DOHH2 (cell line): ENCODE results near the gene ST3GAL5.

Source experiments
- H3F3A ChIP-seq: fragments of 200-600 bp; sonication (generic), shearing (Covaris generic); 2 replicates; pipeline ENCODE4 v1.6.0; 2016; ENCODE audit warnings: antibody characterized with exemption, mild to moderate bottlenecking; ENCODE audit not compliant: control insufficient read depth, insufficient read depth
- H3K27ac ChIP-seq: fragments of 200-600 bp; sonication (generic); 2 replicates; pipeline ENCODE4 v1.5.1; 2014; ENCODE audit warnings: low read depth, mild to moderate bottlenecking, low read length, moderate library complexity
- H3K27me3 ChIP-seq: fragments of 200-600 bp; sonication (generic); 2 replicates; pipeline ENCODE4 v1.6.1; 2014; ENCODE audit warnings: mild to moderate bottlenecking, low read length, mixed read lengths; ENCODE audit not compliant: control insufficient read depth
- H3K36me3 ChIP-seq: fragments of 200-600 bp; sonication (generic); 2 replicates; pipeline ENCODE4 v1.6.1; 2014; ENCODE audit warnings: mild to moderate bottlenecking, low read length, moderate library complexity, mixed read lengths; ENCODE audit not compliant: control insufficient read depth
- H3K4me1 ChIP-seq: fragments of 200-600 bp; sonication (generic); 2 replicates; pipeline ENCODE4 v1.6.1; 2014; ENCODE audit warnings: mild to moderate bottlenecking, low read length, mixed read lengths; ENCODE audit not compliant: control insufficient read depth
- H3K4me2 ChIP-seq: fragments of 200-600 bp; sonication (generic); 2 replicates; pipeline ENCODE4 v1.6.0; 2014; ENCODE audit warnings: mild to moderate bottlenecking, low read length, moderate library complexity
- H3K4me3 ChIP-seq: fragments of 200-600 bp; sonication (generic); 2 replicates; pipeline ENCODE4 v1.5.1; 2014; ENCODE audit warnings: mild to moderate bottlenecking, low read length, mixed read lengths
- H3K79me2 ChIP-seq: fragments of 200-600 bp; sonication (generic); 2 replicates; pipeline ENCODE4 v1.6.1; 2014; ENCODE audit warnings: mild to moderate bottlenecking, low read length, mixed read lengths; ENCODE audit not compliant: control insufficient read depth
- H3K9me2 ChIP-seq: fragments of 200-600 bp; sonication (generic); replicated peaks from 2 replicates; pipeline ENCODE4 v1.6.1; 2014; ENCODE audit warnings: mild to moderate bottlenecking, low read length, mixed read lengths; ENCODE audit not compliant: control insufficient read depth
- H3K9me3 ChIP-seq: fragments of 200-600 bp; sonication (generic); 2 replicates; pipeline ENCODE4 v1.6.1; 2014; ENCODE audit warnings: antibody characterized with exemption, low read length, mixed read lengths; ENCODE audit not compliant: control insufficient read depth, insufficient read depth
- H4K20me1 ChIP-seq: fragments of 200-600 bp; sonication (generic); 2 replicates; pipeline ENCODE4 v1.6.0; 2014; ENCODE audit warnings: low read depth, mild to moderate bottlenecking, antibody characterized with exemption, low read length, moderate library complexity; ENCODE audit not compliant: control insufficient read depth, insufficient read depth
- EZH2phosphoT487 ChIP-seq: fragments of 200-600 bp; sonication (generic); IDR thresholded peaks from 2 replicates; pipeline ENCODE4 v1.6.1; 2017; ENCODE audit warnings: borderline replicate concordance, mild to moderate bottlenecking, antibody characterized with exemption, low read length, moderate library complexity, mixed read lengths
- TF ChIP-seq, protein P1 (sequence below): fragments of 200-600 bp; sonication (generic); IDR thresholded peaks from one replicate; pipeline ENCODE4 v1.5.1; 2014; ENCODE audit warnings: antibody characterized with exemption, mild to moderate bottlenecking, low read depth, low read length; ENCODE audit not compliant: poor library complexity, severe bottlenecking

ST3GAL5 gene

DNA sequence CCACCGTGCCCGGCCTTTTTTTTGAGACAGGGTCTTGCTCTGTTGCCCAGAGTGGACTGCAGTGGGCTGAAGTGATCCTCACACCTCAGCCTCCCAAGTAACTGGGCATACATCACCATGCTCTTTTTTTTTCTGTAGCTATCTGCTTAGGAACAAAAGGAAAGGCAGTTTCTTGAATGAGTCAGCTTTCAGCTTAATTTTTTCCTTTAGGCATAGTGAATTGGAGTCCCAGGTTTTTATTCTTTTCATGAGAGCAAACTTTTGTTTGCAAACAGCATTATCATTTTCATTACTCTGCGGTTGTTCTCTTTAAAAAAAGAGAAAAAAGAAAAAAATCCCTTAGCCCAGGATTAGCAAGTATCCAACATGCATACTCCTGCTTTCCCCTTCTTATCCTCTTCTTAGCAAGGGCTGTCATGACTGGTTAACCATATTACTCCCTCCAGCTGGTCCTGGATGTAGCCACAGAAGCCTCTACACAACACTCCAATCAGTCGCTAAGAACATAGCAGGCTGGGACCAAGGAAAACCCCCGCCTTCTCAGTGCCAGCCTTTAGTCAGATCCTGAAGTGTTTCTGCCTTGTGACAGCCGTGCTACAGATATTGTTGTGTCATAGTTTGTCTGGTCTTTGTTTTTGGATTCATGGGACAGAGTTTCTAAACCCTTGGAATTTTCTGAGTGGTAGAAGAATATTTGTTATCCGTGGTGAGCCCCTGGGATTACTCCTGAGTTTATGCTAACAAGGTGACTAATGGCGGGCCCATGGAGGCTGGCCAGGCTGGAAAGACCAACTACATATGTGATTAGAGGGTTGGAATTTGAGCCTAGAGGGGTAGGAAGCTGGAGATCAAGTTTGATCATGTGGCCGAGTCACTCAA lies 23.3 kb upstream of the ST3GAL5 start:
- no peak for TF ChIP-seq EZH2phosphoT487
- TF ChIP-seq, protein P1, sequence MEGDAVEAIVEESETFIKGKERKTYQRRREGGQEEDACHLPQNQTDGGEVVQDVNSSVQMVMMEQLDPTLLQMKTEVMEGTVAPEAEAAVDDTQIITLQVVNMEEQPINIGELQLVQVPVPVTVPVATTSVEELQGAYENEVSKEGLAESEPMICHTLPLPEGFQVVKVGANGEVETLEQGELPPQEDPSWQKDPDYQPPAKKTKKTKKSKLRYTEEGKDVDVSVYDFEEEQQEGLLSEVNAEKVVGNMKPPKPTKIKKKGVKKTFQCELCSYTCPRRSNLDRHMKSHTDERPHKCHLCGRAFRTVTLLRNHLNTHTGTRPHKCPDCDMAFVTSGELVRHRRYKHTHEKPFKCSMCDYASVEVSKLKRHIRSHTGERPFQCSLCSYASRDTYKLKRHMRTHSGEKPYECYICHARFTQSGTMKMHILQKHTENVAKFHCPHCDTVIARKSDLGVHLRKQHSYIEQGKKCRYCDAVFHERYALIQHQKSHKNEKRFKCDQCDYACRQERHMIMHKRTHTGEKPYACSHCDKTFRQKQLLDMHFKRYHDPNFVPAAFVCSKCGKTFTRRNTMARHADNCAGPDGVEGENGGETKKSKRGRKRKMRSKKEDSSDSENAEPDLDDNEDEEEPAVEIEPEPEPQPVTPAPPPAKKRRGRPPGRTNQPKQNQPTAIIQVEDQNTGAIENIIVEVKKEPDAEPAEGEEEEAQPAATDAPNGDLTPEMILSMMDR, result no peak
- no peak overlapping the region for H3K4me3 ChIP-seq
- H4K20me1 ChIP-seq, result no peaks in the 10 kb centered on the region
- no peaks in the 10 kb centered on the region for H3K36me3 ChIP-seq
- H3K4me1 ChIP-seq, result no peaks in the 10 kb centered on the region
- H3K79me2 ChIP-seq, result no peaks in the 10 kb centered on the region
- no peaks in the 10 kb centered on the region for H3K9me2 ChIP-seq
- H3K27ac ChIP-seq, result no peak overlapping the region
- no peaks in the 10 kb centered on the region for H3K27me3 ChIP-seq
- H3F3A ChIP-seq, result no peaks in the 10 kb centered on the region
- no peaks in the 10 kb centered on the region for H3K9me3 ChIP-seq
- H3K4me2 ChIP-seq, result no peak overlapping the region

DNA sequence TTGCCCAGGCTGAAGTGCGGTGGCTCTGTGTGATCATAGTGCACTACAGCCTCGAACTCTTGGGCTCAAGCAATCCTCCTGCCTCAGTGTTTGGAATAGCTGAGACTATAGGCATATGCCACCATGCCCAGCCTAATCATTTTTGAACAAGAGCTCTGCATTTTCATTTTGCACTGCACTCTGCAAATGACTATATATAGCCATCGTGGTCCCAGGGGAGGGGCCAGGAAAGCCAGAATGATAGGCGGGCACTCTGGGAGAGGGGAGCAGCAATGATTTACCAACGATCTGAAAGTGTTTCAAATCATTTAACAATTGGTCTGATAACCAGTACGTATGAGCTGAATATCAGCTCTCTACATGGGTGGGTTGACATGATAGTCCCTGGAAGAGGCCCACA lies 22.3 kb upstream of the ST3GAL5 start:
- Histone ChIP-seq H3K4me3 (no peak overlapping the region), H3K27ac (no peak overlapping the region), H3K9me2 (no peaks in the 10 kb centered on the region), H3K27me3 (no peaks in the 10 kb centered on the region), H3K36me3 (no peaks in the 10 kb centered on the region), H3F3A (no peaks in the 10 kb centered on the region), H3K79me2 (no peaks in the 10 kb centered on the region), H4K20me1 (no peaks in the 10 kb centered on the region), H3K9me3 (no peaks in the 10 kb centered on the region), H3K4me2 (no peak overlapping the region), H3K4me1 (no peaks in the 10 kb centered on the region)
- TF ChIP-seq, protein P1, result no peak
- no peak for TF ChIP-seq EZH2phosphoT487

DNA sequence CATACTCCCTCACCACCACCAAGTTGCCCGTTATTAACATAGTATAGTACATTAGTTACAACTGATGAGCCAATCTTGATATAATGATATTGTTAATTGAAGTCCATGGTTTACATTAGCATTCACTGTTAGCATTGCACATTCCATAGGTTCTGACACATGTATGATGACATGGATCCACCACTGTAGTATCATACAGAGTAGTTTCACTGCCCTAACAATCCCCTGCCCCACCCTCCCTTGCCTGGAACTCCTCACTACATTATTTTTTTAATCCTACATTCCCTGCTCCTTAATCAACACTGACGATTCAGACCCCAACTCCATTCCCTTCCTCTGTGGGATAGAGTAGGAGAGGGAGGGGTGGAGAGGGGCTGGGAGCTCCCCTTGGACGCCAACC lies 20.2 kb upstream of the ST3GAL5 start:
- H3K27ac ChIP-seq, result no peak overlapping the region
- H3K9me2 ChIP-seq, result no peaks in the 10 kb centered on the region
- H3K27me3 ChIP-seq, result no peaks in the 10 kb centered on the region
- H3K36me3 ChIP-seq, result no peaks in the 10 kb centered on the region
- H3K4me3 ChIP-seq, result no peak overlapping the region
- no peaks in the 10 kb centered on the region for H3K4me1 ChIP-seq
- no peak overlapping the region for H3K4me2 ChIP-seq
- no peaks in the 10 kb centered on the region for H4K20me1 ChIP-seq
- no peaks in the 10 kb centered on the region for H3K79me2 ChIP-seq
- no peaks in the 10 kb centered on the region for H3F3A ChIP-seq
- TF ChIP-seq, protein P1, result no peak
- TF ChIP-seq EZH2phosphoT487, result no peak
- H3K9me3 ChIP-seq, result no peaks in the 10 kb centered on the region
